Right atrium auricular region (tissue), 2 donors: ENCODE results near the gene TTC7B. TPM values are rescaled to one million over a fixed set of nuclear protein-coding genes. Genes with fewer than 3 reads are reported as not detected.

Experiments used
- DNase-seq: peaks from one replicate; pipeline ENCODE4 v3.0.0-alpha.2; 2019; ENCODE audit warnings: low spot score
- H3K27ac ChIP-seq, 2 donors: fragments of 200-600 bp; sonication (generic); 1 replicate in 1 of 2; 2 replicates in 1 of 2; pipeline ENCODE4 v1.5.1; 2016 to 2019
- H3K27me3 ChIP-seq, 2 donors: fragments of 200-600 bp; sonication (generic); one replicate each; pipeline versions ENCODE4 v1.5.1 to v1.6.0; 2017 to 2019
- H3K36me3 ChIP-seq: fragments of 200-600 bp; sonication (generic); one replicate; pipeline ENCODE4 v1.5.1; 2016
- H3K4me1 ChIP-seq, 2 donors: fragments of 200-600 bp; sonication (generic); one replicate each; pipeline versions ENCODE4 v1.5.1 to v1.6.0; 2017 to 2019
- H3K4me3 ChIP-seq, 2 donors: fragments of 200-600 bp; sonication (generic); 1 replicate in 1 of 2; 2 replicates in 1 of 2; pipeline ENCODE4 v1.5.1; 2017 to 2019; ENCODE audit warnings: mild to moderate bottlenecking in 1 of 2, moderate library complexity in 1 of 2
- H3K9me3 ChIP-seq, 2 donors: fragments of 200-600 bp; sonication (generic); one replicate each; pipeline ENCODE4 v1.5.1; 2019
- total RNA-seq, 2 donors: library from RNA; depleted of rRNA; stranded (reverse); fragments of >200 nt; gene quantifications; one replicate each; pipeline ENCODE4 v1.1.0, GENCODE V29; 2016
- TF ChIP-seq, protein P1 (sequence below), 2 donors: fragments of 200-600 bp; sonication (generic); IDR thresholded peaks; one replicate each; pipeline ENCODE4 v1.5.1; 2019; ENCODE audit warnings: antibody characterized with exemption in 2 of 2

The TTC7B gene
- total RNA-seq, 2 donors from 2014 or later = 45.5 to 57.3 TPM

DNA sequence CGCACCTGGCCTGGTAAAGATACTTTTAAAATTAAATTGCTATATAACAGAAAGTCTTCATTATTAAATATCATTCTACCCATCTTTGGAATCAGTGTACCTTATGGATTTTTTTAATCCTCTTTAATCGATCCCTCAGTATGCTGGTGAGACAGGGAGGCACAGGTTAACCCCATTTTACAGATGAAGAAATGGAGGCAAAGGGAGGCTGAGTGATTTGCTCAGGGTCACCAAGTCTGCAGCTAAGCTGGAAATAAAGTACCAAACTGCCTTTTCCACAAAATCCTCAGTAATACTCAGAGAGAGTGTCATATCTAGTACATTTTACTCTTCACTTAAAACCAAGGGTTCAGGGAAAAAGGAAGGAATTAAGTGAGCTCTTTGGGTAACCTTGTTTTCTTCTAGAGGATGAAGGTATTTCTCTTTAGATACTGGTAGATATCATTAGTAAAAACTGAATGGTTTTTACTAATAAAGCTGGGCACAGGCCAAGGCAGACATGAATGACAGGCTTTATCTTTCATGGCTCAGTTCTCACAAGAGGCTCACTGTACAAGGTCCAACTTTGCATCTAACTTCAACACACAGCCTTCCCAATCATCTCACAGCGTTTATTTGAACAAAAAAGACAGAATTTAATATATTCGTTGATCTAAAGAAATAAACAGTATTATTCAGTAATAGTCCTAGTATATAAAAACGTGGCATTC, 35.3 kb upstream of the TTC7B start:
- H3K4me3 ChIP-seq = no peak overlapping the region
- H3K36me3 ChIP-seq = no peaks in the 10 kb centered on the region
- H3K27ac ChIP-seq = no peak overlapping the region
- TF ChIP-seq, protein P1, sequence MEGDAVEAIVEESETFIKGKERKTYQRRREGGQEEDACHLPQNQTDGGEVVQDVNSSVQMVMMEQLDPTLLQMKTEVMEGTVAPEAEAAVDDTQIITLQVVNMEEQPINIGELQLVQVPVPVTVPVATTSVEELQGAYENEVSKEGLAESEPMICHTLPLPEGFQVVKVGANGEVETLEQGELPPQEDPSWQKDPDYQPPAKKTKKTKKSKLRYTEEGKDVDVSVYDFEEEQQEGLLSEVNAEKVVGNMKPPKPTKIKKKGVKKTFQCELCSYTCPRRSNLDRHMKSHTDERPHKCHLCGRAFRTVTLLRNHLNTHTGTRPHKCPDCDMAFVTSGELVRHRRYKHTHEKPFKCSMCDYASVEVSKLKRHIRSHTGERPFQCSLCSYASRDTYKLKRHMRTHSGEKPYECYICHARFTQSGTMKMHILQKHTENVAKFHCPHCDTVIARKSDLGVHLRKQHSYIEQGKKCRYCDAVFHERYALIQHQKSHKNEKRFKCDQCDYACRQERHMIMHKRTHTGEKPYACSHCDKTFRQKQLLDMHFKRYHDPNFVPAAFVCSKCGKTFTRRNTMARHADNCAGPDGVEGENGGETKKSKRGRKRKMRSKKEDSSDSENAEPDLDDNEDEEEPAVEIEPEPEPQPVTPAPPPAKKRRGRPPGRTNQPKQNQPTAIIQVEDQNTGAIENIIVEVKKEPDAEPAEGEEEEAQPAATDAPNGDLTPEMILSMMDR (IDR thresholded peaks at IDR 0.05) = no peak
- H3K4me1 ChIP-seq = peaks cover 0 to 4% of the 10 kb centered on the region in 2 donors
- H3K27me3 ChIP-seq = no peaks in the 10 kb centered on the region
- no peak for DNase-seq
- H3K9me3 ChIP-seq = no peaks in the 10 kb centered on the region

- Histone ChIP-seq H3K36me3 (no peaks in the 10 kb centered on the region), H3K27ac (no peak overlapping the region), H3K4me1 (peaks cover 0 to 4% of the 10 kb centered on the region in 2 donors), H3K4me3 (no peak overlapping the region), H3K9me3 (no peaks in the 10 kb centered on the region), H3K27me3 (no peaks in the 10 kb centered on the region)
- DNase-seq = no peak
- TF ChIP-seq, protein P1 (IDR thresholded peaks at IDR 0.05) = no peak
Observed at GRCh38 chr14:90850487-90850886, 34.3 kb upstream of the TTC7B start.

GRCh38 chr14:90849787-90850444, 33.7 kb upstream of the TTC7B start:
- Histone ChIP-seq H3K27me3 (no peaks in the 10 kb centered on the region), H3K4me1 (peaks cover 0 to 4% of the 10 kb centered on the region in 2 donors), H3K27ac (no peak overlapping the region), H3K36me3 (no peaks in the 10 kb centered on the region), H3K4me3 (no peak overlapping the region), H3K9me3 (no peaks in the 10 kb centered on the region)
- TF ChIP-seq, protein P1 (IDR thresholded peaks at IDR 0.05) = no peak
- DNase-seq = no peak

DNA sequence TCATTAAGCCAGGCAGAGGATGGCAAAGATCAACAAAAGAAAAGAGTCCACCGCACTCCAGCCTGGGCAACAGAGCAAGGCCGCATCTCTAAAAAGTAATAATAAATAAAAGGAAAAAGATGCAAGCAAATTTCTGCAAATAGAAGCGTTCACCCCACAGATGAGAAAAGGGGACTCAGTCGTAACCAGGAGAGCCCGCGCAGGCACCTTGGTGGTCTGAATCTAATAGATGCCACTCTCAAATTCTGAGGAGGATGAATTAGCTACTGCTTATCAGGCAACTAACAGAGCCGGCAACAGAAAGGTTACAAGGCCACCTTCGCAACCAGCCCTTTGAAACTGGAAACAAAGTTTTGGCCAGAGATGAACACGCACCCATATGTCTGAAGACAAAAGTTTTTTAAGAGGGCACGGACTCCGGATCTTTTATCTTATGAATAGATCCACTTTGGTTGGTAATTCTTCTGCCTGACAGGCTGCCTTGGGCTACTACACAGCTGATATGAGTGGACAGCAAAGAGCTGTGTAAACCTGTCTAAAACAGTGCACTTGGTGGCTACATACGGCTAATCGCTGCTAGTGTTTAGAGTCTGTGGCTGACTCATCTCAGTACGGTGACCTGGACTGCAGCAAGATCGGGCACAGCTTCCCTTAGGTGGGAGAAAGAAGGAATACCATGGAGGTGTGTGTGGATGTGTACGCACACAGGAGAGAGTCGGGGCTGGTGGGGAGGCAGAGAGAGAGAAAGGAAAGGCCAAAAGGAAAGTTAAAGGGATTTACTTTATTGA, 32.9 kb upstream of the TTC7B start:
- Histone ChIP-seq H3K36me3 (no peaks in the 10 kb centered on the region), H3K9me3 (no peaks in the 10 kb centered on the region), H3K27ac (no peak overlapping the region), H3K4me3 (no peak overlapping the region), H3K27me3 (no peaks in the 10 kb centered on the region), H3K4me1 (peaks cover 0 to 4% of the 10 kb centered on the region in 2 donors)
- TF ChIP-seq, protein P1 (IDR thresholded peaks at IDR 0.05) = no peak
- DNase-seq = no peak

DNA sequence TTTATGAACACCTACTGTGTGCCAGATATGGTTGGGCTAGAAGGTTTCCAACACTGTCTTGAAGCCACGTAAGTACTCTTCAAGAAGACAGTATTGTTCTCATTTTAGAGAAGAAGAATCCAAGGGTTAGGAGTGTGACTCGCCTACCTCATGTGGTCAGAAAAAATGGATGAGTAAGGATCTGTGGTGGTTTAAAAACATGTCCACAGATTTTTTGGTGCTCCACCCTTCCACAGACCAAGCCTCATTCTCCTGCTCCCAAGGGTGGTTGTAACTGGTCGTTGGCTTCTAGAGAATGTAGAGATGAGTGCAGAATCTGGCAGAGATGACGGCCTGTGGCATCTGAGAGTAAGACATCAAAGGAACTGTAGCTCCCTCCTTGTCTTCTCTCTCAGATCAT, 30.3 kb upstream of the TTC7B start:
- H3K4me1 ChIP-seq = peaks cover 0 to 4% of the 10 kb centered on the region in 2 donors
- H3K27ac ChIP-seq = no peak overlapping the region
- no peaks in the 10 kb centered on the region for H3K27me3 ChIP-seq
- H3K36me3 ChIP-seq = no peaks in the 10 kb centered on the region
- TF ChIP-seq, protein P1 (IDR thresholded peaks at IDR 0.05) = no peak
- H3K4me3 ChIP-seq = no peak overlapping the region
- no peaks in the 10 kb centered on the region for H3K9me3 ChIP-seq
- no peak for DNase-seq
